ENCODE measurements around the gene STK17A.
"Not testable (repeated sequence)": the region's sequence is repeated elsewhere in the genome, so short reads cannot be mapped to it uniquely, and the experiment has no call there.

STK17A gene

GRCh38 chr7:43602256-43602655, 19.3 kb downstream of the STK17A start:
- DNase-seq = no peak

DNA sequence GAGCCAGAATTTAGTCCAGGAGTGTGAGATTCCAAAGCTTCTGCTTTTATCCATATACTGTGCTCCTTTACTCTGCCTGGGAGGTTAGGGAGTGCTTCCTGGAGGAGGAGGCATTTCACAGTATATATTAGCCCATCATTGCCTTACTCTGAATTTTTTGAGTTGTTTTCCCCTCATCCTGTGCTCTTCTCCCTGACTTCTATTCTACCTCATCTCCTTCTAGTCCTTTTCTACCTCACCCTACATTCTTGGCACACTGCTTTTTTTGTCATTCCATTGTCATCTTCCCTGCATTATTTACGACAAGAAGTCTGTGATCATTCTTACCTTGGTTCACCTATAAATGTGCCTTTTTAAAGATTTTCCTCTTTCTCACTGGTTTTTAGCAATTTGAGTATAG, 21.3 kb downstream of the STK17A start:
- no peak for DNase-seq

DNA sequence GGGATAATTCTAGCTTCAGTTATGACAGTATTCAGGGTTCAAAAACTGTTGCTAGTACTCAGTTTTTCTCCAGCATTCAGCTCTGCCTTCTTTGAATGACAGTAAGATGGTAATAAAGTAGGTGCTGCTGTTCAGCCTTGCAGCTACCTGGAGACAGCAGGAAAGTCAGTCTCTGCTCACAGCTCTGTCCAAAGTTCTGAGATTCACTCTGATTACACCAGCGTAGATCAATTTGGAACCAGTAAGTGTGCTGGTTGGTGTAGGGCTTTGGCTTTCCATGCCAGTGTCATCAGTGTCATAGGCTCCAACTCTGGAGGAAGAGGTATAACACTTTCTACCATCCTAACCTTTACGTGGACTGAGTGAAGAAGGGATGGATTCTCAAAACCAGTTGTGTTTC, 26.2 kb downstream of the STK17A start:
- DNase-seq = no peak

- DNase-seq = no peak
Observed at GRCh38 chr7:43612128-43612527, 29.2 kb downstream of the STK17A start.

DNA sequence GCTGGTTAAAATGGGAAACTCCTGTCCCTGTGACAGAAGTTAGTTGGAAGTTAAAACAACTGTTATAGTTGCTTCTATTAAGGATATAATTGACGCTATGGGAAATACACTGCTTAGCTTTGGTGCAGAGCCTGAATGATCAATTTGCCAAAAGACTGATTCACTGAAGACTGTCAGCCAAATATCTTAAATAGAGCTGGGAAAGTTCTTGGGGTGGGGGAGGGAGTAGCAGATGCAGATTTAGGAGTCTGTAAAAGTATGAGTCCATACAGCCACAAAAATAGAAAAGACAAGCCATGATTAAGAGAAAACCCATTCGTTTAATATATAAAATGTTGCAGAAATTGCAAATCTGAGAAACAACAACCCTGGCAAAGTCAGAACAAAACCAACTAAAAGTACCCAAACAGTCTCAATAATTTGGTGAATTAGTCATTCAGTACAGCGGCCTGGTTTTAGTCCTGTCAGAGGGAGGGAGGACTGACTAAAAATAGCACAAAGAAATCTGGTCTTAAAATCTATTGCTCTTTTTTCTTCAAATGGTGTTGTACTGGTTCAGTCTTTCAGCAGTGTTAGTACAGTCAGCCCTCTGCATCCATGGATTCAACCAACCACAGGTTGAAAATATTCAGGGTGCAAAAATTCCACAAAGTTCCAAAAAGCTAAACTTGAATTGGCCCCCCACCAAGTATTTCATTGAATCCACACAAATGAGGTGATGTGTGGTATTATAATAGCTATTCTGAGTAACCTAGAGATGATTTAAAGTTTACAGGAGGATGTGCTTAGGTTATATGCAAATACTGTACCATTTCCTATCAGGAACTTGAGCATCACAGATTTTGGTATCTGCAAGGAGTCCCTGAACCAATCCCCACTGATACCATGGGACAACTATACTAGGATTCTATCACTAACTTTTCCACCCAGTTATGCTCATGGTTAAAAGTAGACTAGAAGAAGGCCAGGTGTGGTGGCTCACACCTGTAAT, 30.0 kb downstream of the STK17A start:
- no peak for DNase-seq

- DNase-seq = no peak
Observed at GRCh38 chr7:43615558-43616145, 32.7 kb downstream of the STK17A start.

- DNase-seq = no peak
Observed at GRCh38 chr7:43616977-43617376, 34.1 kb downstream of the STK17A start.

DNA sequence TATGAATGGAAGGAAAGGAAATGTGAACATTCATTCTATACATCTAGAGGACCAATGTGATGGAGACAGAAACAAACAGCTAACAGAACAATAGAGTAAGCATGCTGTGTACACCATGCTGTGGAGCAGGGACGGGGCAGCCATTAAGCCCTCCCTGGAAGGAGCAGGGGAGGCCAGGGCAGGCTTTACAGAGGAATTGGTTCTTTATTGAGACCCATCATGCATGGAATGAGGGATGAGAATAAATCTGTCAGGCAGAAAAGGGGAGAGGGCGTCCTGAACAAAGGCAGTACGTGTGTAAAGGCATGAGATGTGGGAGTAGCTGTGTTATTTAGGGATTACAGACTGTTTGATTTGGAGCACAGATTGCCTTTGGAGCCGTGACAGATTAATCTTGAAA, 35.2 kb downstream of the STK17A start:
- no peak for DNase-seq

DNA sequence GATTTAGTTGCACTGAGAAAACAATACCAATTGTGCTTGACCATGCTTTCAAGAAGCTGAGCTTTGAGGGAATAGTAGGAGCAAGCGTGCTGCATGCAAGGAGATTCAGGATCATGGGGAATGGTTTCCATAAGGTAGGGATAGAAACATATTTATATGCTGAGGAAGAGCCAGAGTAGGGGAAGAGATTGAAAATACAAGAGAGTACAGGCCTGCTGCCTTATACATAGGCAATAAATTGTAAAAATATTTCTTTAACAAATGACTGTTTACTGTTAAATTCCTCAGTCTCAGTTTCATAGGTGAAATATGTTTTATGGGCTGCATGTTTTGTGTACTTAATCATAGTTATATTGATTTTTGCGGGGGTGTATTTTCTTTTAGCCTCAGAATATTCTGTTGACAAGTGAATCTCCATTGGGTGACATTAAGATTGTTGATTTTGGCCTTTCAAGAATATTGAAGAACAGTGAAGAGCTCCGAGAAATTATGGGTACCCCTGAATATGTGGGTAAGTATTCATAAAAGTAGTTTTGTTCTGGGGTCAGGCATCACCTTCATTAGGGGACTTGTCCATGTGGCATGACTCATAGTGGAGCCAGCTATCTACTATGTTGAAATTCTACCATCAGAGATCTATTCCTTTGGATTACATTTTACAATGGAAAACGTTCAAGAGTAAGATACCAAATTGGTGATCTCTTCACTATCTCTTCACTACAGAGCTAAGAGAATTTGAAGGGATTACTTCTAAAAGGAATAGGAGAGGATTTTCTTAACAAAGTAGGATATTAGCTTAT, 36.5 kb downstream of the STK17A start:
- DNase-seq = no peak

GRCh38 chr7:43621729-43622448, 39.0 kb downstream of the STK17A start:
- no peak for DNase-seq

- DNase-seq = no peak
Observed at GRCh38 chr7:43624156-43624555, 41.2 kb downstream of the STK17A start.

GRCh38 chr7:43625453-43625852, 42.5 kb downstream of the STK17A start:
- no peak for DNase-seq

GRCh38 chr7:43625980-43626379, 43.1 kb downstream of the STK17A start:
- DNase-seq = no peak

DNA sequence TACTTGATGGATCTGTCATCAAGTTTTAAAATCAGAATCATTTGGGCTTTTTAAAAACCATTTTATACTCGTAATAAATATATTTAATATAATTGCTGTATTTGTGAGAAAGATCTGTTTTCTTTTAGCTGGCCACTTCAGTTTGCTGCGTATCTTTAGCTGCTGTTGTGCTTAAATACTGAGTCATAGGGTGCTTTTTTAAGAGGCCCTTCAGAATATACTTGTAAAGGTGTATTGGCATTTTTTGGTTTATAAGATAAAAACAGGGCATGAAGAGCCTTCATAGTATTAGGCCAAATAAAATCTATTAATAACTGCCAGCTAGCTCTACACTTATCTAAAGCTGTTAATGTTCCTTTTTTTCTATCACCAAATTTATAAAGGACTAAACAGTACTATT, 43.8 kb downstream of the STK17A start:
- DNase-seq = no peak

- DNase-seq = not testable (repeated sequence)
Observed at GRCh38 chr7:43627798-43628197, 44.9 kb downstream of the STK17A start.

DNA sequence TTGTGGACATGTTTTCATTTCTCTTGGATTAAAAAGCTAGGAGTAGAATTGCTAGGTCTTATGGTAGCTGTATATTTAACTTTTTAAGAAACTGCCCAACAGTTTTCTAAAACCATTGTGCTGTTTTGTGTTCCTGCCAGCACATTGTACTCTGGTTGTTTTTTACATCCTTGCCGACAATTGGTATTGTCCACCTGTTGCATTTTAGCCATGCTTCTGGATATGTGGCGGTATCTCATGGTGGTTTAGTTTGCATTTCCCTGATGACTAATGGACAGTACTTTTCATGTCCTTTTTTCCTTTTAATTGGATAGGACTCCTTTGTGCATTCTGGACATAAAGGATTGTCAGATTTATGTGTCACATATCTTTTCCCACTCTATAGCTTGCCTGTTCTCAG, 45.5 kb downstream of the STK17A start:
- no peak for DNase-seq

- no peak for DNase-seq
Observed at GRCh38 chr7:43629857-43630256, 46.9 kb downstream of the STK17A start.

DNA sequence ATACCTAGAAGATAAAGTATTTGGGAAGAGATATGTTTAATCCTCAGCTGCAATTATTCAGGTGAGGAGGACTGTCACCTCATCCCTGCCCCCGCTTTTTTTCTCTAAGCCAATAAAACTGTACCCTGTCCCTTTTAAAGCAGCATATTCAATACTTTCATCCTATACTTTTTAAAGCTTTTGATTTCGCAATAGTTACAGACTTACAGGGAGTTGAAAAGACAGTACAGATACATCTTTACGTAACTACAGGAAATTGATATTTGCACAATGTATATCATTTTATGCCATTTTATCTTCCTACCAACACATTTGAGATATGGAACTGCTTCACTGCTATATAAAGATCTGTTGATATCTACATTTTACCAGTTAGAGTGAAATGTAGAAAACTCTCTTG, 47.6 kb downstream of the STK17A start:
- DNase-seq = no peak

DNA sequence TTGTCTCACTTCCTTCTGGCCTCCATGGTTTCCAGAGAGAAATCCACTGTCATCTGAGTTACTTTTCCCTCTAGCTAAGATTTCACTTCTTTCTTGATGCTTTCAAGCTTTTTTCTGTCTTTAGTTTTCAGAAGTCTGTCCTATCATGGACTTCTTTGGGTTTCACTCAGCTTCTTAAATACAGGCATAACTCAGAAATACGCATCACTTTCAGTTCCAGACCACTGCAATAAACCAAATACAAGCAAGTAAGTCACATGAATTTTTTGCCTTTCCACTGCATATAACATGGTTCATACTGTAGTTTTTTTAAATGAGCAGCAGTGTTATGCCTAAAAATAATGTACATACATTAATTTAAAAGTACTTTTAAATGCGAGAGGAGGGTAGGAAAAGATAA, 48.7 kb downstream of the STK17A start:
- DNase-seq = no peak

GRCh38 chr7:43632746-43633145, 49.8 kb downstream of the STK17A start:
- no peak for DNase-seq

DNA sequence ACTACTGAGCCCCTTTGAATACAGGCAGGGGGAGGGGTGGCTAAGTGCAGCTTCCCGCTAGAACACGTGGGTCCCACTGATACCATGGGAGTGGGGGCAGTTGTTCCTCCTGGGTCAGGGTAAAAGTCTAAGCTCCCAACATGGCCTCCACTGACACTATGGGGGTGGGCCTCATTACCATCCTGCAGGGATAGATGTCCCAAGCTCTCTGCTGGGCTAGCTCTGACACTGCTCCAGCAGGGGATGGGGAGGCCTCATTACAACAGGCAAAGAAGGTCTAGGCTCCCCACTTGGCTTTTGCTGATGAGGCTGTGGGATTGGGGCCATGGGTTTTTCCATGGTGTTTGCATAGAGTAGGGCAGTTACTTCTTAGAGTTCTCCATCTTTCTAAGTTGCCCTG, 51.5 kb downstream of the STK17A start:
- no peak for DNase-seq

DNA sequence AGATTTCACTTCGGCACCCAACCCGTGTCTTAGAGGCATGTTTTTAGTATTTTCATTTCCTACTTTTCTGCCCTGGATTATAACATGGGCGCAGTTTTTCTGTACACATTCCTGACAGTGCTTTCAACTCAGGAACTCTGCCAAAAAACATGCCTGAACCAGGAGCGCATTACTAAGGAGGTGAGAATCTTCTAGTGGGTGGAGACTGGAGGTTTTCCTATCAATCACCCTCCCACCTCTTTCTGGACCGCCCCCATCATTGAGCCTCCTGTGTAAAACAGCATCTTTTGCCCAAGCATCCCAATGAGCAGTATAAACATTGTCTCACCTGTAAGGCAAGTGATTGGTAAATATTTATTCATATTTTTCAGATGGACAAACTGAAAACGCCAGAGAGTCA, 53.2 kb downstream of the STK17A start:
- no peak for DNase-seq

Data from NCI-H2227 treated with DMSO at 0.1 percent for 48 hours (cell line).